Esophagus muscularis mucosa (tissue), 3 donors: Measurements from ENCODE around the gene KCNQ2.

Experiments
- POLR2A ChIP-seq: fragments of 450-650 bp; IDR thresholded peaks from one replicate; pipeline ENCODE4 v1.6.1; 2017; ENCODE audit warnings: antibody characterized with exemption, moderate library complexity, mild to moderate bottlenecking, low read depth
- TF ChIP-seq, protein P1 (sequence below), 3 experiments: fragments of 200-600 bp in 2 of 3; fragments of 450-650 bp in 1 of 3; sonication (generic) in 2 of 3; IDR thresholded peaks; one replicate each; pipeline ENCODE4 v1.5.1; 2017 to 2019; ENCODE audit warnings: antibody characterized with exemption in 3 of 3, mild to moderate bottlenecking in 2 of 3, moderate library complexity in 1 of 3

DNA sequence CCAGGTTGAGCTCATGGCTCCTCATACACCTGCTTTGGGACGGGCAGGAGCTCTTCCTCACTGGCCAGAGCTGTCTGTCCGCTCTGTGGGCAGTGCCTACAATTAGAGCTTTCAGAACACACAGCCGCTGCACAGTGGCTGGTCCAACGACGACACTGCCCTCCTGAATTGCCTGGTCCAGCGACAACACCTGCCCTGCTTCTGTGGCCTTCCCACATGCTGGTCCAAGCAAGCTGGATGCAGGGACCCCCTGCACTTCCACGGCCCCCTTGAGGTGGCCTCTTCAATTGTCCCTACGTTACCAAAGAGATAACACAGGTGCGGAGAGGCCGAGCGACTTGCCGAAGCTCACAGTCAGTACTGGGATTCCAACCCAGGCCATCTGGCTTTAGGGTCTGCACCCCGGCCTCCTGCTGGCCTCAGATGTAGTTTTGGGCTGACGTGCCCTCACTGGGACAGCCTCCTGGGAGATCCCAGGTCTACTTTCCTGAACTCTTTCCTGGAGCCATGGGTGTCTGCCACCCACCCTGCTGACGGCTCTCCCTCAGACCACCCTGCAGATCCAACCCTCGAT is 109.9 kb downstream of the KCNQ2 start:
- TF ChIP-seq POLR2A: no peak
- TF ChIP-seq, protein P1, sequence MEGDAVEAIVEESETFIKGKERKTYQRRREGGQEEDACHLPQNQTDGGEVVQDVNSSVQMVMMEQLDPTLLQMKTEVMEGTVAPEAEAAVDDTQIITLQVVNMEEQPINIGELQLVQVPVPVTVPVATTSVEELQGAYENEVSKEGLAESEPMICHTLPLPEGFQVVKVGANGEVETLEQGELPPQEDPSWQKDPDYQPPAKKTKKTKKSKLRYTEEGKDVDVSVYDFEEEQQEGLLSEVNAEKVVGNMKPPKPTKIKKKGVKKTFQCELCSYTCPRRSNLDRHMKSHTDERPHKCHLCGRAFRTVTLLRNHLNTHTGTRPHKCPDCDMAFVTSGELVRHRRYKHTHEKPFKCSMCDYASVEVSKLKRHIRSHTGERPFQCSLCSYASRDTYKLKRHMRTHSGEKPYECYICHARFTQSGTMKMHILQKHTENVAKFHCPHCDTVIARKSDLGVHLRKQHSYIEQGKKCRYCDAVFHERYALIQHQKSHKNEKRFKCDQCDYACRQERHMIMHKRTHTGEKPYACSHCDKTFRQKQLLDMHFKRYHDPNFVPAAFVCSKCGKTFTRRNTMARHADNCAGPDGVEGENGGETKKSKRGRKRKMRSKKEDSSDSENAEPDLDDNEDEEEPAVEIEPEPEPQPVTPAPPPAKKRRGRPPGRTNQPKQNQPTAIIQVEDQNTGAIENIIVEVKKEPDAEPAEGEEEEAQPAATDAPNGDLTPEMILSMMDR (IDR thresholded peaks at IDR 0.05): no peak
